Spleen (tissue), 7 donors: ENCODE measurements around the gene GET3.

Experiments used
- POLR2A ChIP-seq, 3 donors: fragments of 450-650 bp; IDR thresholded peaks; one replicate each; pipeline ENCODE4 v1.5.1; 2017; ENCODE audit warnings: antibody characterized with exemption in 3 of 3, mild to moderate bottlenecking in 1 of 3
- POLR2AphosphoS5 ChIP-seq, 3 donors: sonication (generic); formaldehyde crosslinking; IDR thresholded peaks; one replicate each; pipeline ENCODE4 v1.5.1; 2017; ENCODE audit warnings: antibody characterized with exemption in 3 of 3
- TF ChIP-seq, protein P1 (sequence below), 11 experiments: fragments of 200-600 bp in 7 of 11; fragments of 450-650 bp in 4 of 11; sonication (generic) in 4 of 11; IDR thresholded peaks in 8 of 11; conservative IDR thresholded peaks in 3 of 11; 1 replicate in 7 of 11; 2 replicates in 4 of 11; pipeline versions ENCODE4 v1.4.0 to v1.8.0; 2016 to 2021; ENCODE audit warnings: antibody characterized with exemption in 11 of 11, inconsistent platforms in 4 of 11, mild to moderate bottlenecking in 1 of 11
- donor health status: DM: no; HTN: no; CAD: no; lungs with moderate emphysema.
- donor health status: DM: no; HTN: no; CAD: no.
- donor health status: DM: no; HTN: no; CAD: no.

DNA sequence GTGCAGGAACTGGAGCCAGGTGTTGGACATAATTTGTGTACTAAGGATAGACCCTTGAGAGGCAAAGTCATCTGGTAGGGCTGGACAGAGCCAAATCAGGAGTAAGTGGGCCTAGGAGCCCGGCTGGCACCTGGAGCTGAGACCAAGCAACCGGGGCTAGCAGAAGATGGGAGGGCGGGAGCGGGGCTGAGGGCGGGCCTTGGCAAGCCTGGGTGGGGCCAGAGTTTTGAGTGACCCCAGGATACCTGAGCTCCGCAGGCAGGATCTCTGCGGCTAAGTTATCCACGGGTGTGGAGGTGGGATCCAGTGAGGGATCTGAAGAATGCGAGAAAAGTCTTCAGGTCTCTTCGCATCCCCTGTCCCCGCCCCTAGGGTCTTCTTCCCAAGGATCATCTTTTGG lies 29.9 kb downstream of the GET3 start:
- TF ChIP-seq, protein P1, sequence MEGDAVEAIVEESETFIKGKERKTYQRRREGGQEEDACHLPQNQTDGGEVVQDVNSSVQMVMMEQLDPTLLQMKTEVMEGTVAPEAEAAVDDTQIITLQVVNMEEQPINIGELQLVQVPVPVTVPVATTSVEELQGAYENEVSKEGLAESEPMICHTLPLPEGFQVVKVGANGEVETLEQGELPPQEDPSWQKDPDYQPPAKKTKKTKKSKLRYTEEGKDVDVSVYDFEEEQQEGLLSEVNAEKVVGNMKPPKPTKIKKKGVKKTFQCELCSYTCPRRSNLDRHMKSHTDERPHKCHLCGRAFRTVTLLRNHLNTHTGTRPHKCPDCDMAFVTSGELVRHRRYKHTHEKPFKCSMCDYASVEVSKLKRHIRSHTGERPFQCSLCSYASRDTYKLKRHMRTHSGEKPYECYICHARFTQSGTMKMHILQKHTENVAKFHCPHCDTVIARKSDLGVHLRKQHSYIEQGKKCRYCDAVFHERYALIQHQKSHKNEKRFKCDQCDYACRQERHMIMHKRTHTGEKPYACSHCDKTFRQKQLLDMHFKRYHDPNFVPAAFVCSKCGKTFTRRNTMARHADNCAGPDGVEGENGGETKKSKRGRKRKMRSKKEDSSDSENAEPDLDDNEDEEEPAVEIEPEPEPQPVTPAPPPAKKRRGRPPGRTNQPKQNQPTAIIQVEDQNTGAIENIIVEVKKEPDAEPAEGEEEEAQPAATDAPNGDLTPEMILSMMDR (IDR thresholded peaks at IDR 0.05 in 8 of 11, conservative IDR thresholded peaks at IDR 0.05 in 3 of 11) = no peak
- no peak for TF ChIP-seq POLR2AphosphoS5 (IDR thresholded peaks at IDR 0.05)
- no peak for TF ChIP-seq POLR2A (IDR thresholded peaks at IDR 0.05)
